Aorta (tissue), 5 donors: Measurements from ENCODE around the gene PDIA5. TPM values are rescaled to one million over a fixed set of nuclear protein-coding genes. Genes with fewer than 3 reads are reported as not detected.

Experiments used
- ATAC-seq: fragments of 200-7000 bp; cut with Tn5 transposase; one replicate; pipeline ENCODE4 v1.9.1; 2022; ENCODE audit warnings: moderate library complexity; ENCODE audit not compliant: low FRiP score
- DNase-seq, 2 donors: peaks; one replicate each; pipeline ENCODE4 v3.0.0-alpha.2; 2020
- H3K27ac ChIP-seq, 2 donors: one replicate each; pipeline ENCODE4 v1.5.1; 2013; ENCODE audit warnings: low read length in 2 of 2, mild to moderate bottlenecking in 2 of 2, moderate library complexity in 2 of 2, control low read depth in 1 of 2, inconsistent platforms in 1 of 2, low read depth in 1 of 2
- H3K27me3 ChIP-seq, 2 donors: one replicate each; pipeline ENCODE4 v1.6.1; 2013; ENCODE audit warnings: control low read depth in 1 of 2, low read length in 1 of 2, mild to moderate bottlenecking in 1 of 2, moderate library complexity in 1 of 2; ENCODE audit not compliant: insufficient read depth in 2 of 2, control insufficient read depth in 1 of 2
- H3K36me3 ChIP-seq, 2 donors: one replicate each; pipeline ENCODE4 v1.6.1; 2013; ENCODE audit warnings: control low read depth in 1 of 2, low read length in 1 of 2, mild to moderate bottlenecking in 1 of 2; ENCODE audit not compliant: insufficient read depth in 2 of 2, control insufficient read depth in 1 of 2
- H3K4me1 ChIP-seq, 2 donors: one replicate each; pipeline ENCODE4 v1.6.1; 2013; ENCODE audit warnings: low read length in 2 of 2, control low read depth in 1 of 2, mild to moderate bottlenecking in 1 of 2, moderate library complexity in 1 of 2; ENCODE audit not compliant: insufficient read depth in 2 of 2, control insufficient read depth in 1 of 2
- H3K4me3 ChIP-seq, 2 donors: one replicate each; pipeline ENCODE4 v1.5.1; 2013; ENCODE audit warnings: low read length in 2 of 2, control low read depth in 1 of 2, mild to moderate bottlenecking in 1 of 2
- H3K9me3 ChIP-seq: one replicate; pipeline ENCODE4 v1.6.1; 2013; ENCODE audit warnings: mild to moderate bottlenecking, low read length; ENCODE audit not compliant: control insufficient read depth
- WGBS, 2 donors: extraction: QIAGEN DNeasy Blood & Tissue Kit; methylation state at CpG; one replicate each; pipeline ENCODE4 v1.1.7; 2013; 5-methylcytosine and 5-hydroxymethylcytosine counted together
- intact Hi-C, 2 donors: fragments of 100-400 bp; cut with DNase I; formaldehyde crosslinking; loops; one replicate each; pipeline versions ENCODE4 v1.14.2 to v1.15.0; 2022
- polyA plus RNA-seq, 2 donors: library from polyadenylated mRNA; stranded (reverse); fragments of 200-250 nt; gene quantifications; one replicate each; pipeline ENCODE4 v1.2.3, GENCODE V29; 2013
- total RNA-seq, 2 donors: library from RNA; stranded (reverse); fragmentation: NEBNext Ultra II Directional; extraction: Animal tissue kit (Norgen Biotek cat#: 25700); gene quantifications; one replicate each; pipeline ENCODE4 v1.2.1, GENCODE V29; 2021
- donor health status: healthy with polysubstance abuse.
- donor health status: Bipolar disorder and iron deficiency.
- donor health status: DM: no; HTN: no; CAD: no.
- donor health status: DM: no; HTN: no; CAD: no.
- donor health status: DM: yes; HTN: yes; CAD: no.

Gene PDIA5
- total and polyA plus RNA-seq, 4 donors, result 8.6 to 50.4 (median 30.4) TPM

DNA sequence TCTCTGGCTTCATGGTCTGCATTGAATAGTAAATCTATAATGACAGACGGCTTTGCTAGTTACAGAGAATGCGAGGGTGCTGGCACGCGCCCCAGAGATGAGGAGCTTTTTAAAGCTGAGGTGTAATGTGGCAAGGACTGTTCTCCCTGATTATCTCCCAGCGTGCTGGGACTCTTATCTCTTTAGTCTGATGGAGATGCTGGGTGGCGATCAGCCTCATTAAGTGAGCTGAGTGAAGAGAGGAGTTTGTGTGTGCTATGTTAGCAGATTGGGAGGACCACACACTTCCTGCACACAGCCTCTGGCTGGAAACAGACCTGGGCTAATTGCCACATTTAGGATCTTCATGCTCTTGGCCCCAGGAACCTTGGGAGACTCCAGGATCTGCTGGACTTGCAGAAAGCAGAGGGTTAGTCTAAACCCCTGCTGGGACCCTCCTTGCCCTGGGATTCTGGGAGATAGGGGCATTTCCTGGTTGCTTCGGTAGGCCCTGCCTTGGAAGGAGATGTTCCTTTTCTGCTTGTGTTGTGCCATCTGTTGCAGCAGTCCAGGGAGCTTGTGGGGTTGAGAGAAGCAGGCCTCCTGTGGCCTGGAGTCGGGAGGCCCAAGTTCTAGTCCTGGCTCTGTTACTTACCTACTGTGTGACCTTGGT is 15.0 kb downstream of the PDIA5 start:
- WGBS, 2 donors, result 86 to 88% methylated on average over 8 of the region's 8 CpGs
- no peak for ATAC-seq
- no peaks in the 10 kb centered on the region for H3K36me3 ChIP-seq
- intact Hi-C loops, result no loop called here
- no peaks in the 10 kb centered on the region for H3K27me3 ChIP-seq
- H3K9me3 ChIP-seq, result no peaks in the 10 kb centered on the region
- DNase-seq, result no peak
- H3K4me1 ChIP-seq, result peaks cover 0 to 9% of the 10 kb centered on the region in 2 donors
- H3K4me3 ChIP-seq, result no peak overlapping the region
- H3K27ac ChIP-seq, result no peak overlapping the region

DNA sequence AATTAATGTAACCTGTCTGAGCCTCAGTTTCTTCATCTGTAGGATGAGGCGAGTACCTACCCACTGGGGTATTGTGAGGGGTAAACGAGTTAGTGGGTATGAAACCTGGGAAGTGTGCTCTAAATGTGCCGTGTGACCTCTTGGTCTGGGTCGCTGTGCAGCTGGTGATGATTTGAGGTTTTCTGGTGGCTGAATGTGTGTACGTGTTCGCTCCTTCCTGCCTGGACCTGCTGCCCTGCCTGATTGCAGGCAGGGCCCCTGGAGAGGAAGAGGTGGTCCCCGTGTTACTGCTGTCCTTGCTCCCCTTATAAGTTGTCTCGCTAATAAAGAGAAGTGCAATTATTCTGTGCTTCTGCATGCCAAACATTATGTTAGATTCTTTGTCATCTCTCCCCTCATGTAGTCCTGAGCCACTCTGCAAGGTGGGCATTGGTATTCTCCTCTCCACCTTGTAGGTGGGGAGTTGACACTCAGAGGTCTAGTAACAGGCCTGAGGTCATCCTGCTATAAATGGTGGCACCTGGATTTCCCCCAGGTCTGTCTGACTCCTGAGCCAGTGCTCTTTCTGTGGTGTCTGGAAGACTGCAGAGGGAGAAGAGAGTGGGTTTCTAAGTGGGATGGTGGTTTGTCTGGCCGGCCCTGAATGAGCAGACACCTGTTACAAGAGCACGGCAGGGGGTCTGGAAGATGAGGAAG is 15.7 kb downstream of the PDIA5 start:
- Histone ChIP-seq H3K4me3 (no peak overlapping the region), H3K36me3 (no peaks in the 10 kb centered on the region), H3K4me1 (peaks cover 0 to 9% of the 10 kb centered on the region in 2 donors), H3K27ac (no peak overlapping the region), H3K9me3 (no peaks in the 10 kb centered on the region), H3K27me3 (no peaks in the 10 kb centered on the region)
- intact Hi-C loops, result no loop called here
- WGBS, 2 donors, result 91 to 94% methylated on average over 10 of the region's 10 CpGs
- ATAC-seq, result no peak
- no peak for DNase-seq

DNA sequence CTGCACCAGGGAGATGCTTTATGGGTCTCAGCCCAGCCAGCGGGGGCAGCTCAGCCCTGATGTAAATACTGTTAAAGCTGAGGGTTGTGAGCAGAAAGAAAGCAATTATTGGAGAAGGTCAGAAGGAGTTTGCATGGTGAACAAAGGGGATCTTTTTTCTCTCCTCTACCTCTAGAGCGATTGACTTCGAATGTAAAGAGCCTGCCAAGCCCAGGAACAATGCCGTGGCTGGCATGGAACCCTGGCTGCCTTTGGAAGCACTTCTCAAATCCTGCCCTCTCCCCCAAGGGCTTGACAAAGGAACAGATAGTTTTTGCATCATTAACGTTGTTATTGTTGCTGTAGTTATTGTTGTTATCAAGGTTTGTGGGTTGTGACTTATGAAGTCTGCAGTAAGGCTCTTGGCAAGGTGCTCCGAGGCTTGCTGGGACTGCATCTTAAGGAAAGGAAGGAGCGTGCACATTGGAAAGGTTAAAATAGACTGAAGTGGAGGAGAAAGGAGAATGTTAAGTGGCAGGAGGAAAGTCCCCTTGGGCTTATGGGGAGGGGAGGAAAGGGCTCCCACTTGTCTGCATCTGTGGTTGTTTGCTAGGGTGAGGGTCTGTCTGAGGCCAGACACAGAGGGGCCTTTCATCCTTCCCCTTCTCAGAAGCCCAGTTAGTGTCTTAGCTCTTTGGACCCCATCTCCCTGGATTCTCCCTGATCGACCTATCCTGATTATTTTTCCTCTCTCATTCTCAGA is 16.7 kb downstream of the PDIA5 start:
- intact Hi-C loops, result no loop called here
- Histone ChIP-seq H3K4me3 (no peak overlapping the region), H3K27ac (no peak overlapping the region), H3K4me1 (peaks cover 0 to 9% of the 10 kb centered on the region in 2 donors), H3K9me3 (no peaks in the 10 kb centered on the region), H3K36me3 (no peaks in the 10 kb centered on the region), H3K27me3 (no peaks in the 10 kb centered on the region)
- 18 to 25% methylated on average over 8 of the region's 8 CpGs for whole genome bisulfite sequencing, 2 donors
- no peak for ATAC-seq
- DNase-seq, result peak in 1 of 2 donors; percentile 6

DNA sequence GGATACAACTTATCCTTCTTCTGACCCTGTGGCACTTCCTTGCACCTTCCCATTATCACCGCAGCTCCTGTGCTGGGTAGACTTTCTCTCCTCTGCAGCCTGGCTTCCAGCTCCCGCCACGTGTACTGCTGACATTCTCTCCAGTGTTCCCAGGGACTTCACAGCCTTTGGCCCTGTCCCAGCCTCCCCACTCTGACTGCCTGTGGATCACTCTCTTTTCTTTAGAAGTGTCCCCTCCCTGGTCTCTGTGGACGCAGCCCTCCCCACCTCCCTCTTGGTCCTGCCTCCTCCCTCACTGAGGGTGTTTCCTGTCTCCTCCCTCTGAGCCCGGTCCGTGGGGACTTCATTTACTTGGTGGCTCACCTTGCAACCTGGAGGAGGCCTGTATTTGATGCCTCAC is 17.4 kb downstream of the PDIA5 start:
- Histone ChIP-seq H3K4me1 (peaks cover 0 to 9% of the 10 kb centered on the region in 2 donors), H3K27me3 (no peaks in the 10 kb centered on the region), H3K27ac (no peak overlapping the region), H3K9me3 (no peaks in the 10 kb centered on the region), H3K4me3 (no peak overlapping the region), H3K36me3 (no peaks in the 10 kb centered on the region)
- DNase-seq, result peak in 1 of 2 donors; percentile 44
- intact Hi-C loops, result no loop called here
- WGBS, 2 donors, result 24% methylated on average over 6 of the region's 6 CpGs
- ATAC-seq, result no peak

DNA sequence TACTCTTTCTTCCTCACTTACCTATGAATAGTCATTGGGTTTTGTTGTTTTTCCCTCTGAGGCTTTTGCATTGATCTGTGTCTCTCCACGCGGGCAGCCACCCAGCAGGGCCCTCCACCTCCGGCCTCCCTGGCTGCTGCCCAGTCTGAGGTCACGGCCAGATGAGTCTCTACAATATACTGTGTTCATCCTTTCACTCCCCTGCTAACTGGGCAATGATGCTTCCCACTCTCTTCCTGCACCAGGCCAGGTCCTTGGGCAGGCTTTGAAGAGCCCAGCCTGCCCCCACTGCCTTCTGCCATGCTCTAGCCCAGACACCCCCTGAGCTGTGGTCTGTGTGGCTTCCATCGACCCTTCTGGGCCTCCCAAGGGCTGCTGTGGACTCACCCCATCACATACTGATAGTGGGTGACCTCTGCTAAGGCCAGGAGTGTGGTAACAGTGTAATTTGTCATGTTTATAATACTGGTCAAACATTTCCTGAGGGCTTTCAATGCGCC is 18.0 kb downstream of the PDIA5 start:
- no peak overlapping the region for H3K4me3 ChIP-seq
- 65 to 71% methylated on average over 6 of the region's 6 CpGs for WGBS, 2 donors
- no peaks in the 10 kb centered on the region for H3K27me3 ChIP-seq
- H3K36me3 ChIP-seq, result no peaks in the 10 kb centered on the region
- no peak for ATAC-seq
- H3K4me1 ChIP-seq, result peaks cover 0 to 9% of the 10 kb centered on the region in 2 donors
- DNase-seq, result peak in 1 of 2 donors; percentile 38
- intact Hi-C loops, result no loop called here
- H3K27ac ChIP-seq, result no peak overlapping the region
- H3K9me3 ChIP-seq, result no peaks in the 10 kb centered on the region

DNA sequence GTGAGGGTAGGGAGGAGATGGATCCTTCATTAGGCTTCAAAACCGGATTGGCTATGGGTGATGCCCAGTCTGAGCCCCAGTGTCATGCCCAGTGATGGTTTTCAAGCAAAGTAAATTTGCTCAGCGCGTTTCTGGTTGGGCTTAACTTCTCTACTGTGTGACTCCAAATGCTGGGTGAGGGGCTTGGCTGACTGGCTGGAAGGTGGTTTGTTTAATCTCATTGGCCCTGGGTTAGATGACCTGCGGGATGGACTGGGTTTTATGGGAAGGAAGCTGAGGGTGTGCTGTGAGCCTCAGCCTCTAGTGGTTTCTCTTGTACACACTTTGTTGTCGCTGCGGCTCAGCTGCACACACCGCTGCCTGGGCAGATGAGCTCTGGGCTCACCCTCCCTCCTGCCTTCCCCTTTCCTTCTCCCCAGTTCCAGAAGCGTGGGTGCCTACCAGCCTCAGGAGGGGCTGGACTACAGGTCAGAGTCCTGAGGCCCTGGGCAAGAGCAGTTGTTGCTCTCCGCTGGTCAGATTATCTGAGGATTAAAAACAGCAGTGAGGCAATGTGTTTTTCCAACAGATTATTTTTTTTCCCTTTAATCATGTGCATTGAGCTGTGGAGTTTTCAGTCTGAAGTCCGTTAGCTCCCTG is 18.6 kb downstream of the PDIA5 start:
- intact Hi-C loops, result no loop called here
- Histone ChIP-seq H3K4me1 (peaks cover 5 to 9% of the 10 kb centered on the region in 2 donors), H3K9me3 (no peaks in the 10 kb centered on the region), H3K36me3 (no peaks in the 10 kb centered on the region), H3K4me3 (no peak overlapping the region), H3K27me3 (no peaks in the 10 kb centered on the region), H3K27ac (no peak overlapping the region)
- peak; percentile 1 for ATAC-seq
- 62 to 63% methylated on average over 10 of the region's 10 CpGs for WGBS, 2 donors
- DNase-seq, result no peak

DNA sequence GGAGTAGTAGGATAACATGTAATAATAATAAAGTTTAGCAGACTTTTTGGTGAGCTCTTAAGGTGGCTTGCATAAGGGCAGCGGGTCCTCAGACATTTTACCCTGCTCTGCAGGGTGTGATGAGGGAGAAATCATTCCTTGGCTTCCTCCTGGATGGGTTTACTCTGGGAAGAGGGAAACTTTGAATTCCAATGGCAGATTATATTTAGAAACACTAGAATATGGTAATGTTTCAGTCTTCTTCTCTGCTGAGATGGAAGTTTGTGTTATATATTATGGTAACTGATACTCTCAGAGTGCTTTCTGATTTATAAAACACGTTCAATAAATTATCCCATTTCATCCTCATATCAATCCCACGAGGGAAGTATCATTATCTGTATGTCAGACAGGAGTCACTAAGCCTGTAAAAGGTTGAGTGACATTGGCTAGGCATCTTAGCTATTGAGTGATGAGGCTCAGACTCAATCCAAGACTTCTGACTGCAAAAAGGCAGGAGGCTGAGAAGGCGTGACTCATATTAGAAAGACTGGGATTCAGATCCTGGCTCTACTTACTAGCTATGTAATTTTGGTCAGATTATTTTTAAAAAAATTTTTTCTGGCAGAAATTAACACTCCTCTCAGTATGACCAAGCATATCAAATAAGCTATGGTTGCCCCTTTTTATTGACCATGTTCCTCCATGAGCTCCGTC is 19.3 kb downstream of the PDIA5 start:
- DNase-seq, result no peak
- intact Hi-C loops, result no loop called here
- Histone ChIP-seq H3K9me3 (no peaks in the 10 kb centered on the region), H3K36me3 (no peaks in the 10 kb centered on the region), H3K4me1 (peaks cover 6 to 9% of the 10 kb centered on the region in 2 donors), H3K27ac (no peak overlapping the region), H3K4me3 (no peak overlapping the region), H3K27me3 (no peaks in the 10 kb centered on the region)
- 29 to 40% methylated on average over 5 of the region's 5 CpGs for WGBS, 2 donors
- ATAC-seq, result no peak

DNA sequence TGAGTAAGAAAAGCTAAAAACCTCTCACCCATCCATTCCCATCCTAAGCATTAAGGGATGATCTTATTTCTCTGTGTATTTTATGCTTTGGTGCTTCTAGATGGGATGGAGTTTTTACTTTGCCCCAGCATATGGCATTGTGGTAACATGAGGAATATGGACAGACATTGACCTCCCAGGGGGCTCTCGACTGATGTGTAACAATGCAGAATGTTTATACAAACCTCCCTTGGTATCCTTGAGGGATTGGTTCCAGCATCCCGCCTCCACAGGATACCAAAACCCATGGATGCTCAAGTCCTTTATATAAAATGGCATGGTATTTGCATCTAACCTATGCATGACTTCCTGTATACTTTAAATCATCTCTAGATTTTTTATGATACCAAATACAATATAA is 21.6 kb downstream of the PDIA5 start:
- no peak overlapping the region for H3K27ac ChIP-seq
- intact Hi-C loops, result loop anchor here in 1 of 2 donors (2.0 kb wide), 1 partner anchor 52 kb away; no protein-coding TSS in a partner anchor
- H3K27me3 ChIP-seq, result no peaks in the 10 kb centered on the region
- peaks cover 6 to 8% of the 10 kb centered on the region in 2 donors for H3K4me1 ChIP-seq
- DNase-seq, result no peak
- no peak overlapping the region for H3K4me3 ChIP-seq
- 92 to 96% methylated on average over 2 of the region's 2 CpGs for WGBS, 2 donors
- no peaks in the 10 kb centered on the region for H3K36me3 ChIP-seq
- ATAC-seq, result no peak
- H3K9me3 ChIP-seq, result no peaks in the 10 kb centered on the region
